ENCODE measurements around the gene SYNE2.

Gene SYNE2

DNA sequence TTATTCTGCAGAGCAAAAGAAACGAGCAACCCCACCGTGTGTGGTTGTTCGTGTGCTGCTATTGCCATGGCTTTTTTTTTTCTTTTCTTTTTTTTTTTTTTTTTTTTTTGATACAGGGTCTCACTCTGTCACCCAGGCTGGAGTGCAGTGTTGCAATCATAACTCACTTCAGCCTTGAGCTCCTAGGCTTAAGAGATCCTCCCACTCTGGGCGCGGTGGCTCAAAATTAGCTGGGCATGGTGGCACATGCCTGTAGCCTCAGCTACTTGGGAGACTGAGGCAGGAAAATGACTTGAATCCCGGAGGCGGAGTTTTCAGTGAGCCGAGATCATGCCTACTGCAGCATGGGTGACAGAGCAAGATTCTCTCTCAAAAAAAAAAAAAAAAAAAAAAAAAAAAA is 297.1 kb downstream of the SYNE2 start:
- H3K4me1 ChIP-seq (ENCODE audit: insufficient read depth, poor library complexity, severe bottlenecking): no peaks in the 10 kb centered on the region
- H3K27ac ChIP-seq (ENCODE audit: poor library complexity, severe bottlenecking): no peak overlapping the region
- TF ChIP-seq, protein P1, sequence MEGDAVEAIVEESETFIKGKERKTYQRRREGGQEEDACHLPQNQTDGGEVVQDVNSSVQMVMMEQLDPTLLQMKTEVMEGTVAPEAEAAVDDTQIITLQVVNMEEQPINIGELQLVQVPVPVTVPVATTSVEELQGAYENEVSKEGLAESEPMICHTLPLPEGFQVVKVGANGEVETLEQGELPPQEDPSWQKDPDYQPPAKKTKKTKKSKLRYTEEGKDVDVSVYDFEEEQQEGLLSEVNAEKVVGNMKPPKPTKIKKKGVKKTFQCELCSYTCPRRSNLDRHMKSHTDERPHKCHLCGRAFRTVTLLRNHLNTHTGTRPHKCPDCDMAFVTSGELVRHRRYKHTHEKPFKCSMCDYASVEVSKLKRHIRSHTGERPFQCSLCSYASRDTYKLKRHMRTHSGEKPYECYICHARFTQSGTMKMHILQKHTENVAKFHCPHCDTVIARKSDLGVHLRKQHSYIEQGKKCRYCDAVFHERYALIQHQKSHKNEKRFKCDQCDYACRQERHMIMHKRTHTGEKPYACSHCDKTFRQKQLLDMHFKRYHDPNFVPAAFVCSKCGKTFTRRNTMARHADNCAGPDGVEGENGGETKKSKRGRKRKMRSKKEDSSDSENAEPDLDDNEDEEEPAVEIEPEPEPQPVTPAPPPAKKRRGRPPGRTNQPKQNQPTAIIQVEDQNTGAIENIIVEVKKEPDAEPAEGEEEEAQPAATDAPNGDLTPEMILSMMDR (IDR thresholded peaks at IDR 0.05; ENCODE audit: poor library complexity, severe bottlenecking): no peak
- DNase-seq (ENCODE audit: low spot score) (no peak), ATAC-seq (ENCODE audit: low read depth) (no peak)
- H3K4me3 ChIP-seq (ENCODE audit: severe bottlenecking): no peak overlapping the region
- no peaks in the 10 kb centered on the region for H3K9me3 ChIP-seq (ENCODE audit: severe bottlenecking)
- no peaks in the 10 kb centered on the region for H3K27me3 ChIP-seq (ENCODE audit: insufficient read depth, poor library complexity, severe bottlenecking)
- peaks cover 51% of the 10 kb centered on the region for H3K36me3 ChIP-seq (ENCODE audit: low read depth)

DNA sequence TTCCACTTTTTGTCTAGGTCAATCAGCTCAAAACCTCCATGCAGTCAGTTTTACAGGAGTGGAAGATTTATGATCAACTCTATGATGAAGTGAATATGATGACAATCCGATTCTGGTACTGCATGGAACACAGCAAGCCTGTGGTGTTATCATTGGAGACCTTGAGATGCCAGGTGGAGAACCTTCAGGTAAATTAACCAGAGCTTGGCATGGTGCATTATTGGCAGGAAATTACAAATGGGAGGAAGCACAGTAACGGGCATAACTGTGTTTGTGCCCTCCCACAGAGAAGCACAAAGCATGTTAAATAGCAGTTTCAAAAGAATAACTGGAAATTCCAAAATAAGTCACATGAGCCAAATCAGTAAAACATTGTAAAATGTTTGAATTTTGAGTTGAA is 305.8 kb downstream of the SYNE2 start:
- no peaks in the 10 kb centered on the region for H3K4me1 ChIP-seq (ENCODE audit: insufficient read depth, poor library complexity, severe bottlenecking)
- no peak overlapping the region for H3K4me3 ChIP-seq (ENCODE audit: severe bottlenecking)
- TF ChIP-seq, protein P1 (IDR thresholded peaks at IDR 0.05; ENCODE audit: poor library complexity, severe bottlenecking): no peak
- H3K9me3 ChIP-seq (ENCODE audit: severe bottlenecking): no peaks in the 10 kb centered on the region
- H3K36me3 ChIP-seq (ENCODE audit: low read depth): peaks cover 54% of the 10 kb centered on the region
- DNase-seq (ENCODE audit: low spot score) (no peak), ATAC-seq (ENCODE audit: low read depth) (no peak)
- H3K27ac ChIP-seq (ENCODE audit: poor library complexity, severe bottlenecking): no peak overlapping the region
- no peaks in the 10 kb centered on the region for H3K27me3 ChIP-seq (ENCODE audit: insufficient read depth, poor library complexity, severe bottlenecking)

DNA sequence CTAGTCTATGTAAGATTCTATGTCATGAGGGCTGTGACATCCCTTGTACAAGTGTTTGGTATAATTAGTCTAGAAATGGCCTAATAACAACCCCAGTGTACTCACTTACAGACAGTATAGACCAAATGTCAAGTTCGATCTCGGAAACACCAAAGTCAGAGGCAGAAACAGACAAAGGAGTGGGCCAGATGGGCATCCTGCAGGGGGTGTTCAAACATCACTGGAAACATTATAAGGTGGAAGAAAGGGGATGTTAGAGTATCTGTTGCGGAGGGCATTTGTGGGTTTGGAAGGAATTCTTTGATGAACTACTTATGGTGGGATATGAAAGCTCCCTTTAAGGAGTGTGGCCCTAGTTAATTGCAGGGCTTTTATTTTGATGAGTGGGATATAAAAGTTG is 306.8 kb downstream of the SYNE2 start:
- no peaks in the 10 kb centered on the region for H3K4me1 ChIP-seq (ENCODE audit: insufficient read depth, poor library complexity, severe bottlenecking)
- no peak overlapping the region for H3K27ac ChIP-seq (ENCODE audit: poor library complexity, severe bottlenecking)
- no peak for DNase-seq (ENCODE audit: low spot score)
- no peaks in the 10 kb centered on the region for H3K9me3 ChIP-seq (ENCODE audit: severe bottlenecking)
- no peak overlapping the region for H3K4me3 ChIP-seq (ENCODE audit: severe bottlenecking)
- TF ChIP-seq, protein P1 (IDR thresholded peaks at IDR 0.05; ENCODE audit: poor library complexity, severe bottlenecking): no peak
- peaks cover 63% of the 10 kb centered on the region for H3K36me3 ChIP-seq (ENCODE audit: low read depth)
- H3K27me3 ChIP-seq (ENCODE audit: insufficient read depth, poor library complexity, severe bottlenecking): no peaks in the 10 kb centered on the region
- ATAC-seq (ENCODE audit: low read depth): no peak

DNA sequence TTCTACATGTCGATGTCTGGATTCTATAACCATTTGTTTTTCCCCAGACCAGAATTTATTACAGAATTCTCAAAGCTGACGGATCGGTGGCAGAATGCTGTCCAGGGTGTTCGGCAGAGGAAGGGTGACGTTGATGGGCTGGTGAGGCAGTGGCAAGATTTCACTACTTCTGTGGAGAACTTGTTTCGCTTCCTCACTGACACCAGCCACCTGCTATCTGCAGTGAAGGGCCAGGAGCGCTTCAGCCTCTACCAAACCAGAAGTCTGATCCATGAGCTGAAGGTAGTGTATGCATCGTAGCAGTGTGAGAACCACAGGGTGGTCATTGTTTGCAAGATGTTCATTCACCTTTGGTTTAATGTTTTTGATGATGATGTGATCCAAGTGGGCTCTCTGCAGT is 317.4 kb downstream of the SYNE2 start:
- no peaks in the 10 kb centered on the region for H3K27me3 ChIP-seq (ENCODE audit: insufficient read depth, poor library complexity, severe bottlenecking)
- H3K27ac ChIP-seq (ENCODE audit: poor library complexity, severe bottlenecking): no peak overlapping the region
- ATAC-seq (ENCODE audit: low read depth) (no peak), DNase-seq (ENCODE audit: low spot score) (no peak)
- no peaks in the 10 kb centered on the region for H3K4me1 ChIP-seq (ENCODE audit: insufficient read depth, poor library complexity, severe bottlenecking)
- TF ChIP-seq, protein P1 (IDR thresholded peaks at IDR 0.05; ENCODE audit: poor library complexity, severe bottlenecking): no peak
- H3K36me3 ChIP-seq (ENCODE audit: low read depth): peaks cover 58% of the 10 kb centered on the region
- H3K4me3 ChIP-seq (ENCODE audit: severe bottlenecking): no peak overlapping the region
- H3K9me3 ChIP-seq (ENCODE audit: severe bottlenecking): no peaks in the 10 kb centered on the region

DNA sequence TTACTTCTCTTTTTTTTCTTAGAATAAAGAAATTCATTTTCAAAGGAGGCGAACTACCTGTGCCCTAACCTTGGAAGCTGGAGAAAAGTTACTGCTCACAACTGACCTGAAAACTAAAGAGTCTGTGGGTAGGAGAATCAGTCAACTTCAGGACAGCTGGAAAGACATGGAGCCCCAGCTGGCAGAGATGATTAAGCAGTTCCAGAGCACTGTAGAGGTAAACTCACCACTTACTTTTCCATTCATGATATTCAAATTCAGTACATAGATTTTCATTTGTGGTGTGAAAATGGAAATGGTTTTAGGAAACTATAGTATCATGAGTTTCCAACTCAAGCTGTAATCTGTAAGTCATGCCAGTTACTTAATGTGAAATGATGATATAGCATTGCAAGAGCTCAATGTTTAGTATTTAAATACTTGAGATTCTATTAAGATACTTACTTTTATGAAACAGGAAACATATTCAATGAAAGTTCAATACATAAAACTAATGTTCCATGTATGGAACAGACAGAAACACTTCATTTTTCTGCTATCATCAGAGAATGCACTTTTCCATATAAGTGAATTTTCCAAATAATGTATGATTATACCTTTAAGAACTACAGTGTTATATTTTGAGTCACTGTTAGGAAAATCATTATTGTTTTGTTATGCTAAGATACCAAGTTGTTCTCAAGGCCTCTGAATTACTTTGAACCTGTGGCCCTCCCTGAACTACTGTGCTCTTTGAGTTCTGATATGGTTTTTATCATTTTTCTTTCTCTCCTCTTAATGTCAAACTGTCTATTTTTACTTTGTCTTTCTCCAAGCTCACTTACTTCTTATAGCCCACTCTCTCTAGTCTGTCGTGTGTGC is 322.3 kb downstream of the SYNE2 start:
- Histone ChIP-seq H3K4me1 (ENCODE audit: insufficient read depth, poor library complexity, severe bottlenecking) (no peaks in the 10 kb centered on the region), H3K9me3 (ENCODE audit: severe bottlenecking) (no peaks in the 10 kb centered on the region), H3K27ac (ENCODE audit: poor library complexity, severe bottlenecking) (no peak overlapping the region), H3K36me3 (ENCODE audit: low read depth) (peaks cover 53% of the 10 kb centered on the region), H3K27me3 (ENCODE audit: insufficient read depth, poor library complexity, severe bottlenecking) (no peaks in the 10 kb centered on the region), H3K4me3 (ENCODE audit: severe bottlenecking) (no peak overlapping the region)
- DNase-seq (ENCODE audit: low spot score): no peak
- TF ChIP-seq, protein P1 (IDR thresholded peaks at IDR 0.05; ENCODE audit: poor library complexity, severe bottlenecking): no peak
- no peak for ATAC-seq (ENCODE audit: low read depth)
